ENCODE measurements around the gene FOXO3.

Gene FOXO3

DNA sequence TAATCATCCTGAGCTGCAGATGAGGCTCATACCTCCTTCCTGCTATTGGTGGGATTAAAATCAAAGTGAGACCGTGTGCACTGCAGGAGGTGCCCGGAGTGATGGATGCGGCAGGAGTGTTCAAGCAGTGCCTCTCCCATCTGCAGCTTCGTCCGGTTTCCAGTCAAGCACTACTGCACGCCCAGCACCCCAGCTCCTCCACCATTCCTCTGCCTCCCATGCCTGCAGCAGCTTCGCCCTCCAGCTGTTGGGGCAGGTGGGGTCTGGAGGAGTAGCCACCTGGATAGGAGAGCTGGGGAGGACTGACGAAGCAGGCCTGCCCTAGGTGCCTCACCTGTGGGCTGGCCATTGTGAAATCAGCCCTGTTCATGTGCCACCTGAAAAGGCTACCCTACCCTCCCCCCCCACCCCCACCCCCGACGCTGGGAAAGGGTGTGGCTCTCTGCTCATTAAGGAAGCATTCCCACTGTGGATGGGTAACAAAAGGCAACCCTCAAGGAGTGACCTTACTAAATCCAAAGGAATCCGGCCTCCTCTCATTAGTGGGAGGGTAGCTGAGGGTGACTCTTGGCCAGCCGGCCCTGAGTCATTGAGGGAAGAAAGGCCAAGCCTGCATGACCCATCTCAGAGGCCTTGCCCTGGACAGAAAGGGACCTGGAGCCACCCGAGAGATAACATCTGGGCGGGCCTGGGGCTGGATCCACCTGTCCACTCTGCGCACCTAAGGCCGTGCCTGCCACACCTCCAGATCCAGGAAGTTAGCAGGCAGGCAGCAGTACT is 171.6 kb downstream of the FOXO3 start:
- DNase-seq: no peak

DNA sequence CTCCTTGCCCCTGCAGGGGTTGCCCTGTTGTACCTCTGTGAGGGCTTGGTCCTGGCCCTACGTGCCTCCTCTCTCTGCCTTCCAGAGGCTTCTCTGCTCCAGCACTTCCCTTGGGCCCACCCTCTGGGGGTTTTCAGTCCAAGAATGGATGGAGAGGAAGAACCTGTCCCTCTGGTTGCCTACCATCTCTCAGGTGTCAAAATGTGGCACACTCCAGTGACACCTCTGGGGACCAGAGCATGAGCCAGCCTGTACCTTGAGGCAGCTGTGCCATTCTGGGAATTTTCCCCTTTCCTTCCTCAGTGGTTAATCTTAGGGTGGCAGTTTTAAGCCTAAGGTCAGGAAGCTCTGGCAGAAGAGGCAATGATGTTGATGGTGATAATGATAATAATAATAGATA is 172.3 kb downstream of the FOXO3 start:
- Mint-ChIP-seq H3K9me3 (no peaks in the 10 kb centered on the region), H3K27ac (no peak overlapping the region), H3K4me3 (no peak overlapping the region), H3K36me3 (ENCODE audit: low read depth) (no peaks in the 10 kb centered on the region), H3K4me1 (ENCODE audit: low read depth) (peaks cover 2% of the 10 kb centered on the region), H3K27me3 (no peaks in the 10 kb centered on the region)
- no peak for DNase-seq

More for the DNA sequence above, 171.6 kb downstream of the FOXO3 start:
- H3K36me3 Mint-ChIP-seq (ENCODE audit: low read depth): no peaks in the 10 kb centered on the region
- H3K9me3 Mint-ChIP-seq: no peaks in the 10 kb centered on the region
- no peak overlapping the region for H3K4me3 Mint-ChIP-seq
- no peaks in the 10 kb centered on the region for H3K4me1 Mint-ChIP-seq (ENCODE audit: low read depth)
- H3K27me3 Mint-ChIP-seq: no peaks in the 10 kb centered on the region
- H3K27ac Mint-ChIP-seq: no peak overlapping the region

DNA sequence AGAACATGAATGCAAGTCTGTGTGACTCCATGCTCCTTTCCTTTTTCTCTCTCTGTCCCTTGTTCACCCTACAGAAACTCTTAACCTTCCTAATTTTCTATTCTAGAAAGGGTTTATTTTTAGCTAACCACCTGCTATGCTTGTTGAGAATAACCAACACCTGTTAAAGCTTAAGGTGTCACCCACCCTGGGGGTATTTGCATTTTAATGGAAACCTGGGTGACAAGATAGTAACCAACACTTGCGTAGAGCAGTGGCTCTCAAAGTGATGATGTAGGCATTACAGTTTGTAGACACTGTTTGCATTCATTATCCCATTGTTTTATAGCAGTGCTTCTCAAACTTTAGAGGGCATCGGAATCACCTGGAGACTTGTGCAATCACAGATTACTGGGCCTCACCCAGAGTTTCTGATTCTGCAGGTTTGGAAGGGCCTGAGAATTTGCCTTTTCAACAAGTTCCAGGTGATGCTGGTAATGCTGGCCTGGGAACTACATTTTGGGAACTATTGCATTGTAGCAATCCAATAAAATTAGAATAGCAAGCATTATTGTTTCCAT is 173.1 kb downstream of the FOXO3 start:
- Mint-ChIP-seq H3K9me3 (no peaks in the 10 kb centered on the region), H3K4me3 (no peak overlapping the region), H3K27ac (no peak overlapping the region), H3K27me3 (no peaks in the 10 kb centered on the region), H3K4me1 (ENCODE audit: low read depth) (peaks cover 6% of the 10 kb centered on the region), H3K36me3 (ENCODE audit: low read depth) (no peaks in the 10 kb centered on the region)
- no peak for DNase-seq

Data from activated T-cell treated with anti-CD3 and anti-CD28 coated beads, Interleukin-2, amount 50 U/mL, for 24 hours (primary cell).